CD4-positive, CD25-positive, alpha-beta regulatory T cell (primary cell): ENCODE results near the gene ZG16B. TPM values are rescaled to one million over a fixed set of nuclear protein-coding genes. Genes with fewer than 3 reads are reported as not detected.

Experiments
- ATAC-seq, 2 donors: fragments of 150-1000 bp; cut with Tn5 transposase; one replicate each; pipeline ENCODE4 v1.10.0; 2021; ENCODE audit warnings: low read depth in 2 of 2, moderate number of reproducible peaks in 2 of 2, moderate library complexity in 1 of 2
- DNase-seq, 3 donors: peaks; one replicate each; pipeline versions ENCODE4 v3.0.0 to v3.0.0-alpha.2; 2012 to 2022; ENCODE audit warnings: mixed read lengths in 1 of 3
- H3K27ac ChIP-seq: one replicate; pipeline ENCODE4 v1.7.0; 2013; ENCODE audit warnings: mild to moderate bottlenecking, low read length; ENCODE audit not compliant: insufficient read depth, poor library complexity, severe bottlenecking
- H3K27me3 ChIP-seq: one replicate; pipeline ENCODE4 v1.7.0; 2013; ENCODE audit warnings: low read length; ENCODE audit not compliant: control insufficient read depth, insufficient read depth
- H3K36me3 ChIP-seq: one replicate; pipeline ENCODE4 v1.7.0; 2013; ENCODE audit warnings: mild to moderate bottlenecking, low read length, moderate library complexity; ENCODE audit not compliant: control insufficient read depth, insufficient read depth
- H3K4me1 ChIP-seq: 2 replicates; pipeline ENCODE4 v1.7.0; 2013; ENCODE audit warnings: mild to moderate bottlenecking, low read length; ENCODE audit not compliant: insufficient read depth, control insufficient read depth, poor library complexity, severe bottlenecking
- H3K4me3 ChIP-seq: one replicate; pipeline ENCODE4 v1.7.0; 2013; ENCODE audit warnings: low read depth, mild to moderate bottlenecking, low read length, moderate library complexity
- H3K9me3 ChIP-seq, 2 experiments: 1 replicate in 1 of 2; 2 replicates in 1 of 2; pipeline ENCODE4 v1.7.0; 2013; ENCODE audit warnings: low read length in 2 of 2, mild to moderate bottlenecking in 1 of 2, moderate library complexity in 1 of 2; ENCODE audit not compliant: control insufficient read depth in 2 of 2
- H3K27ac Mint-ChIP-seq, 3 donors: one replicate each; pipeline ENCODE4 v1.8.0; 2020 to 2022; ENCODE audit warnings: mild to moderate bottlenecking in 3 of 3, mixed read lengths in 3 of 3, moderate library complexity in 2 of 3
- H3K27me3 Mint-ChIP-seq: one replicate; pipeline ENCODE4 v1.8.0; 2022; ENCODE audit warnings: mild to moderate bottlenecking, mixed read lengths
- H3K36me3 Mint-ChIP-seq: one replicate; pipeline ENCODE4 v1.8.0; 2020; ENCODE audit warnings: mixed read lengths
- H3K4me1 Mint-ChIP-seq, 4 donors: one replicate each; pipeline ENCODE4 v1.8.0; 2020 to 2022; ENCODE audit warnings: mixed read lengths in 4 of 4, mild to moderate bottlenecking in 1 of 4
- H3K4me3 Mint-ChIP-seq, 4 donors: one replicate each; pipeline ENCODE4 v1.8.0; 2020 to 2022; ENCODE audit warnings: mild to moderate bottlenecking in 4 of 4, mixed read lengths in 4 of 4, moderate library complexity in 3 of 4
- H3K9me3 Mint-ChIP-seq, 7 donors: one replicate each; pipeline ENCODE4 v1.8.0; 2020 to 2022; ENCODE audit warnings: mixed read lengths in 7 of 7, mild to moderate bottlenecking in 3 of 7, moderate library complexity in 2 of 7
- polyA plus RNA-seq, 4 donors: library from polyadenylated mRNA; unstranded; fragments of 300-500 nt; fragmentation: Illumina TruSeq; gene quantifications; one replicate each; pipeline ENCODE4 v1.2.3, GENCODE V29; 2021
- total RNA-seq: library from RNA; stranded (reverse); gene quantifications from one replicate; pipeline ENCODE4 v1.2.3, GENCODE V29; 2022

ZG16B gene
- total and polyA plus RNA-seq, 5 donors from 2014 or later, result 0.60 to 2.4 (median 1.4) TPM; not detected in 1

DNA sequence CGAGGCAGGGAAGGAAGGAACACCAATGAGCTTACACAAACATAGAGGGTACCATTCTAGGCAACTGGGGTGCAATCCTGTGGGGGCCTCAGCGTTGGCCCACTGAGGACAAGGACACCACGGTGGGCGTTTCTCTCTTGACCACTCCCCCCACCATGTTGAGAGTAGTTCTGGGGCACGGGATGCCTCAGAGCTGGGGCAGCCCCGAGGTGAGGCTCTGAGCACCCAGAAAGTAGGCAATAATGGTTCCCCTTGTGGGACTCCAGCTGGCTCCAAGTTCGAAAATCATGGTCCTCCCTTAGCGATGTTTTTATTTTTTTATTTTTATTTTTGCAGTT is 8.0 kb upstream of the ZG16B start:
- no peak for DNase-seq
- H3K36me3 Mint-ChIP-seq, result no peaks in the 10 kb centered on the region
- Histone ChIP-seq H3K4me3 (no peak overlapping the region), H3K4me1 (no peaks in the 10 kb centered on the region), H3K27ac (no peak overlapping the region), H3K36me3 (no peaks in the 10 kb centered on the region), H3K27me3 (no peaks in the 10 kb centered on the region), H3K9me3 (no peaks in the 10 kb centered on the region)
- H3K27ac Mint-ChIP-seq, result no peak overlapping the region
- no peak for ATAC-seq
- H3K4me1 Mint-ChIP-seq, result peaks cover 0 to 2% (median 0%) of the 10 kb centered on the region in 4 donors
- no peaks in the 10 kb centered on the region for H3K9me3 Mint-ChIP-seq
- H3K27me3 Mint-ChIP-seq, result no peaks in the 10 kb centered on the region
- H3K4me3 Mint-ChIP-seq, result no peak overlapping the region

DNA sequence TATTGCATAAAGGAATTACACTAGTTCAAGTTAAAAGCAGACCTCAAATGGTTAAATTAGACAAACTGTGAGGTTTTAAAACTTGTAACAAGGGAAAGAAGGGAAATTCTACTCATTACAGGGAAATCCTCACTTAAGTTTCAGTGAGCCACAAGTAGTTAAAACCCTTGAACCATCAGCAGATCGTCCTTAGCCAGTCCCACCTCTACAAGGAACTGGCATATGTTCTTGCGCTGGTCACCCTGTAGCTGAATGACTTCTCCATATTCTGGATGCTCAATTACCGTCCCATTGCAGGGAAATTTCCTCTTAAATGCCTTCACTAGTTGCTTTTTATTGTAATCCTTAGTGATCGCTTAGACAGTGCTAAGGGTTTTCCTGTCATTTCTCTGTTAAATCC is 7.6 kb upstream of the ZG16B start:
- ATAC-seq (no peak), DNase-seq (no peak)
- no peak overlapping the region for H3K27ac ChIP-seq
- no peaks in the 10 kb centered on the region for H3K9me3 ChIP-seq
- no peak overlapping the region for H3K27ac Mint-ChIP-seq
- H3K27me3 ChIP-seq, result no peaks in the 10 kb centered on the region
- H3K4me3 Mint-ChIP-seq, result no peak overlapping the region
- H3K4me1 ChIP-seq, result no peaks in the 10 kb centered on the region
- H3K27me3 Mint-ChIP-seq, result no peaks in the 10 kb centered on the region
- no peaks in the 10 kb centered on the region for H3K9me3 Mint-ChIP-seq
- H3K36me3 Mint-ChIP-seq, result no peaks in the 10 kb centered on the region
- H3K4me1 Mint-ChIP-seq, result peaks cover 0 to 2% (median 0%) of the 10 kb centered on the region in 4 donors
- no peaks in the 10 kb centered on the region for H3K36me3 ChIP-seq
- H3K4me3 ChIP-seq, result no peak overlapping the region

GRCh38 chr16:2824626-2825025 is 5.5 kb upstream of the ZG16B start:
- no peaks in the 10 kb centered on the region for H3K27me3 ChIP-seq
- ATAC-seq (no peak), DNase-seq (no peak)
- no peaks in the 10 kb centered on the region for H3K9me3 Mint-ChIP-seq
- no peaks in the 10 kb centered on the region for H3K4me1 Mint-ChIP-seq
- no peak overlapping the region for H3K4me3 ChIP-seq
- no peak overlapping the region for H3K27ac ChIP-seq
- no peaks in the 10 kb centered on the region for H3K36me3 ChIP-seq
- H3K36me3 Mint-ChIP-seq, result no peaks in the 10 kb centered on the region
- H3K27ac Mint-ChIP-seq, result no peak overlapping the region
- no peak overlapping the region for H3K4me3 Mint-ChIP-seq
- no peaks in the 10 kb centered on the region for H3K4me1 ChIP-seq
- peaks cover 4% of the 10 kb centered on the region for H3K27me3 Mint-ChIP-seq
- no peaks in the 10 kb centered on the region for H3K9me3 ChIP-seq

DNA sequence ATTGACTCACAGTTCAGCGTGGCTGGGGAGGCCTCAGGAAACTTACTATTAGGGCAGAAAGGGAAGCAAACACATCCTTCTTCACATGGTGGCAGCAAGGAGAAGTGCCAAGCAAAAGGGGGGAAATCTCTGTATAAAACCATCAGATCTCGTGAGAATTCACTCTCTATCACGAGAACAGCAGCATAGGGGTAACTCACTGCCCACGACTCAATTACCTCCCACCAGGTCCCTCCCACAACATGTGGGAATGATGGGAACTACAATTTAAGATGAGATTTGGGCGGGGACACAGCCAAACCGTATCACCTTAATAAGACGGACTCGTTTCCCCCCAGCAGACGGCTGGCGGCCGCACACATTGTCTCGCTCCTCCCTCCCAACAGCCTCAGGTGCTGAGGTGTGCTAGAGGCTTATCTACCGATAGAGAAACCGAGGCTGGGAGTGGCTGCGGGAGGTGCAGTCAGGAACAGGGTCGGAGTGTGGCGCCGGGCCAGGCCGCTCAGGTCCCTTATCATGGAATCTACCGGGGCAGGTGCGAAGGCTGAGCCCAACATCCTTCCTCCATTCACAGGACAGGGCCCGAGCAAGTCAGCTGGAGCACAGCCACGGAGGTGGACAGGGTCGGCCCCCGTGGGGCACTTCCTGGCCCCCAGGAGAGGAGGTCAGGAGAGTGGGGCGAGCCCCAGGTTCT is 4.9 kb upstream of the ZG16B start:
- Mint-ChIP-seq H3K36me3 (no peaks in the 10 kb centered on the region), H3K4me3 (no peak overlapping the region), H3K9me3 (no peaks in the 10 kb centered on the region), H3K27ac (no peak overlapping the region), H3K4me1 (no peaks in the 10 kb centered on the region), H3K27me3 (peaks cover 4% of the 10 kb centered on the region)
- no peaks in the 10 kb centered on the region for H3K27me3 ChIP-seq
- ATAC-seq (no peak), DNase-seq (no peak)
- no peaks in the 10 kb centered on the region for H3K36me3 ChIP-seq
- H3K4me1 ChIP-seq, result no peaks in the 10 kb centered on the region
- no peak overlapping the region for H3K27ac ChIP-seq
- no peaks in the 10 kb centered on the region for H3K9me3 ChIP-seq
- no peak overlapping the region for H3K4me3 ChIP-seq

GRCh38 chr16:2825906-2826305 is 4.2 kb upstream of the ZG16B start:
- H3K36me3 ChIP-seq, result no peaks in the 10 kb centered on the region
- no peaks in the 10 kb centered on the region for H3K36me3 Mint-ChIP-seq
- no peaks in the 10 kb centered on the region for H3K9me3 ChIP-seq
- H3K4me1 ChIP-seq, result no peaks in the 10 kb centered on the region
- H3K4me3 Mint-ChIP-seq, result no peak overlapping the region
- no peaks in the 10 kb centered on the region for H3K4me1 Mint-ChIP-seq
- peaks cover 4% of the 10 kb centered on the region for H3K27me3 Mint-ChIP-seq
- ATAC-seq, result no peak
- DNase-seq, result no peak
- no peak overlapping the region for H3K27ac Mint-ChIP-seq
- H3K27ac ChIP-seq, result no peak overlapping the region
- H3K9me3 Mint-ChIP-seq, result peaks cover 0 to under 1% (median 0%) of the 10 kb centered on the region in 7 donors
- H3K27me3 ChIP-seq, result no peaks in the 10 kb centered on the region
- no peak overlapping the region for H3K4me3 ChIP-seq

GRCh38 chr16:2826591-2827373 is 3.3 kb upstream of the ZG16B start:
- no peak overlapping the region for H3K4me3 ChIP-seq
- no peaks in the 10 kb centered on the region for H3K36me3 Mint-ChIP-seq
- no peaks in the 10 kb centered on the region for H3K9me3 ChIP-seq
- H3K27ac ChIP-seq, result no peak overlapping the region
- H3K36me3 ChIP-seq, result no peaks in the 10 kb centered on the region
- no peak for DNase-seq
- no peak for ATAC-seq
- H3K27ac Mint-ChIP-seq, result no peak overlapping the region
- peaks cover 0 to 1% (median 0%) of the 10 kb centered on the region in 7 donors for H3K9me3 Mint-ChIP-seq
- no peaks in the 10 kb centered on the region for H3K4me1 ChIP-seq
- H3K4me1 Mint-ChIP-seq, result no peaks in the 10 kb centered on the region
- H3K27me3 ChIP-seq, result no peaks in the 10 kb centered on the region
- H3K27me3 Mint-ChIP-seq, result peaks cover 4% of the 10 kb centered on the region
- no peak overlapping the region for H3K4me3 Mint-ChIP-seq

DNA sequence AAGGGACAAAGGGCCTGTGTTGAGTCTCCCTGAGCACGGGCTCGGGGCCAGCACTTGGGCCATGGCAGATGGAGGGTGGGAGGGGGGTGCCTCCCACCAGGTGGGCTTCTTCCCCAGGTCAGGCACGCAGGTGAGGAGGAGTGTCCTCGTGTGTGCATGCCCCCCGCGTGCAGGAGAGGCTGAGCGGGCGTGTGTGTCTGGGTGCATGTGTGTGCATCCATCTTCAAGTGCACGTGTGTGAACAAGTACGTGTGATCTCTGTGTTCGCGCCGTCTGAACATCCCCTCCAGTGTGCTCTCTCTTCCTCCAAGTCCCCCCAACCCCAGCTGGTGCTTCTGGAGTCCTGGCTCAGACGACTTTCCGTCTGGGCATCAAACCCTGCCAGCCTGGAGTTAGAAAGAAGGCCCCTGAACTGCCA is 2.7 kb upstream of the ZG16B start:
- ATAC-seq, result no peak

More for the DNA sequence above, 2.7 kb upstream of the ZG16B start:
- H3K4me1 ChIP-seq, result no peaks in the 10 kb centered on the region
- H3K27ac ChIP-seq, result no peak overlapping the region
- peaks cover 0 to 1% (median 0%) of the 10 kb centered on the region in 7 donors for H3K9me3 Mint-ChIP-seq
- H3K36me3 ChIP-seq, result no peaks in the 10 kb centered on the region
- no peak for DNase-seq
- no peaks in the 10 kb centered on the region for H3K27me3 ChIP-seq
- no peak overlapping the region for H3K4me3 ChIP-seq
- H3K27ac Mint-ChIP-seq, result no peak overlapping the region
- H3K36me3 Mint-ChIP-seq, result no peaks in the 10 kb centered on the region
- H3K4me3 Mint-ChIP-seq, result no peak overlapping the region
- peaks cover 4% of the 10 kb centered on the region for H3K27me3 Mint-ChIP-seq
- no peaks in the 10 kb centered on the region for H3K9me3 ChIP-seq
- no peaks in the 10 kb centered on the region for H3K4me1 Mint-ChIP-seq
